ENCODE data around the gene MAFB.
A peak's percentile ranks its signal among the peaks of the same experiment; 100 is the strongest.

Gene MAFB

DNA sequence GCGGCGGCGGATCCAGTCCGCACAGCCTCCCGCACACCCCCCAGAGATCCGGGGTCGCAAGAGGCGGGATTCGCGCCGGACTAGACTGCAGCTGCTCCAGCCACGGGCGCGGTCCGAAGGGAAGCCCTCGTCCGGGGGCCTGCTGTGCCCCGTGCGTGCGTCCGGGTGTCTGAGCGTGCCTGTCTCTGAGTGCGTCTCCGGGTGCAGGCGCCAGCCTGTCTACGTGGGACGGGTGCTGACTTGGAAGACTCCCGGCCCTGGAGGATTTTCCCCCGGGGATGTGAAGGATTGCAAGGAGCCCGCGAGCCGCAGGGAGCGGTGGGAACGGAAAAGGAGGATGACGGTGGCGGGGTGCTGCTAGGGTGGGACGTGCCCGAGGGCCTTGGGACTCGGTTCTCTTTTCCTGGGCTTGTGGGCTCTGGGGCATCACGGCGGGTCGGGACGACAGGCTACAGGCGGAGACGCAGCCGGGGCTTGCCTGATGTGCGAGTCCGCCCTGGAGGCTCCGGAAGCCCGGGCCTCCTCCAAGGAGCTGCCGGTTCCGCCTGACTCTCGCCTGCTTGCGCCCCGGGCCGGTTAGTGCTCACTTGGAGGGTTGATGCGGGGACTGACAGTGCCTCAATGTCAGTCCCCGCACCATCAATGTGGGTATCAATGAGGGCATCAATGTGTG, 5.7 kb downstream of the MAFB start:
- Histone ChIP-seq H3K27me3 (replicated peaks) (peaks cover 59% of the 10 kb centered on the region), H3K4me3 (ENCODE audit: low read depth, low read length) (peak overlapping the region; percentile 33), H3K27ac (no peak overlapping the region), H3K36me3 (replicated peaks) (no peaks in the 10 kb centered on the region)
- TF ChIP-seq, protein P1, sequence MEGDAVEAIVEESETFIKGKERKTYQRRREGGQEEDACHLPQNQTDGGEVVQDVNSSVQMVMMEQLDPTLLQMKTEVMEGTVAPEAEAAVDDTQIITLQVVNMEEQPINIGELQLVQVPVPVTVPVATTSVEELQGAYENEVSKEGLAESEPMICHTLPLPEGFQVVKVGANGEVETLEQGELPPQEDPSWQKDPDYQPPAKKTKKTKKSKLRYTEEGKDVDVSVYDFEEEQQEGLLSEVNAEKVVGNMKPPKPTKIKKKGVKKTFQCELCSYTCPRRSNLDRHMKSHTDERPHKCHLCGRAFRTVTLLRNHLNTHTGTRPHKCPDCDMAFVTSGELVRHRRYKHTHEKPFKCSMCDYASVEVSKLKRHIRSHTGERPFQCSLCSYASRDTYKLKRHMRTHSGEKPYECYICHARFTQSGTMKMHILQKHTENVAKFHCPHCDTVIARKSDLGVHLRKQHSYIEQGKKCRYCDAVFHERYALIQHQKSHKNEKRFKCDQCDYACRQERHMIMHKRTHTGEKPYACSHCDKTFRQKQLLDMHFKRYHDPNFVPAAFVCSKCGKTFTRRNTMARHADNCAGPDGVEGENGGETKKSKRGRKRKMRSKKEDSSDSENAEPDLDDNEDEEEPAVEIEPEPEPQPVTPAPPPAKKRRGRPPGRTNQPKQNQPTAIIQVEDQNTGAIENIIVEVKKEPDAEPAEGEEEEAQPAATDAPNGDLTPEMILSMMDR (IDR thresholded peaks at IDR 0.05; ENCODE audit: low read depth, low read length, missing control alignments), result no peak
- in situ Hi-C loops (cut with HindIII; ENCODE audit: low pct_ligation_motif_present, low sequenced_read_pairs), result no loop called here
- DNase-seq, result peak; percentile 33

DNA sequence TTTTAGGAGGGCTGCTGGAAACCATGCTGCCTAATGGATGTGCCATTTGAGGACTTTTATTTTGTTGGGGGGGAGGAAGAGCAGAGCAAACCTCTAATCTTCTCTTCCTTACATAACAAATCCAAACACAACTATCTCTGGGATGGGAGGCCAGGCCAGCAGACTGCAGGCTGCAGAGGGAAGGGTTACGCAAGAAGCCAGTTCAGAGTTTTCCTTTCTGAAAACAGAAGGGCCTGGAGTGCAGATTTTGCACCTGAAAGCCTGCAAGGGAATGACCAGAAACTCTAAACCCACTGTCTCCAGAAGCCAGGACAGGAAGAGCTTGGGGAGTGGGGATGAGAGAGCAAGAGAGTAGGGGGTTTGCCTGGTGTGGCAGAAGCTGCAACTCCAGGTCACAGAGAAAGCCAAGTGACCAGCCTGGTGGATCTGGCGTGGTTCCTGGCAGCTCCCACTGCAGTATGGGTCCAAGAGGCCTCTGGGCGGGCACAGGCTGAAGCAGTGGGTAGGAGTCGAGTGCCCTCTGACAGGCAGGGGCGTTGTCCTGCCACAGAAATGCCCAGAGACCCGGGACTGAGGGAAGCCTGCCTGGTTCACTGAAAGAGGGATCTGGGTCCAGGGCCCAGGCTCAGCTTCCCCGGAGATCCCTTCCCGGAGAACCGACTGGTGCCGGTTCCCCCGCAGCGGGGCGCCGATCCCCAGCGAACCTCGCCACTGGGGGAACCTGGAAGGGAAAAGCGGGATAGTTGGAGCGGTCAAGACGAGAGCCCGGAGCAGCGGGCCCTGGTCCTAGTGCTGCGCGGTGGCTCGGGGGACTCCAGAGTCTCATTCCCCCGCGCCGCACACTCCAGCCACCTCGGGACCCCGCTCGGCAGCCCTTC, 6.7 kb downstream of the MAFB start:
- TF ChIP-seq, protein P1 (IDR thresholded peaks at IDR 0.05; ENCODE audit: low read depth, low read length, missing control alignments), result no peak
- no peak for DNase-seq
- H3K27ac ChIP-seq, result no peak overlapping the region
- peaks cover 50% of the 10 kb centered on the region for H3K27me3 ChIP-seq (replicated peaks)
- no peak overlapping the region for H3K4me3 ChIP-seq (ENCODE audit: low read depth, low read length)
- in situ Hi-C loops (cut with HindIII; ENCODE audit: low pct_ligation_motif_present, low sequenced_read_pairs), result no loop called here
- no peaks in the 10 kb centered on the region for H3K36me3 ChIP-seq (replicated peaks)

DNA sequence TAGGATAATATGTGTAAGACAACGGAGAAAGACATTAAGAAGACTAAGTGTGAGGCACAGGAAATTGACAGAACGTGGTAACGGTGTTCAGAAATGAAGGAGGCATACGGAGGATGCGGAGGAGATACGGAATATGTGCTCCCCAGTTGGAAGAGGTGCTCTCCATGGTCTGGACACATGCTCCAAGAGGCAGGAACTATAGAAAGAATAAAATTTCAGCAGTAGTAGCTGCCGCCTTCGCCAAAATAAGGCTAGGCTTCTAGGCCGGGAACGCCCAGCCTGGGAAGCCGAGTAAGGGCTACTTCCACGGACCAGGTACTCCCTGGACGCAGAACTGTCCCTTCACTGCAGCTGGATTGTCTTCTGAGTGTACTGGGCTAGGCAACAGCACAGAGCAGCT, 7.4 kb downstream of the MAFB start:
- no peak overlapping the region for H3K4me3 ChIP-seq (ENCODE audit: low read depth, low read length)
- H3K36me3 ChIP-seq (replicated peaks), result no peaks in the 10 kb centered on the region
- DNase-seq, result no peak
- in situ Hi-C loops (cut with HindIII; ENCODE audit: low pct_ligation_motif_present, low sequenced_read_pairs), result no loop called here
- TF ChIP-seq, protein P1 (IDR thresholded peaks at IDR 0.05; ENCODE audit: low read depth, low read length, missing control alignments), result no peak
- no peak overlapping the region for H3K27ac ChIP-seq
- peaks cover 50% of the 10 kb centered on the region for H3K27me3 ChIP-seq (replicated peaks)

DNA sequence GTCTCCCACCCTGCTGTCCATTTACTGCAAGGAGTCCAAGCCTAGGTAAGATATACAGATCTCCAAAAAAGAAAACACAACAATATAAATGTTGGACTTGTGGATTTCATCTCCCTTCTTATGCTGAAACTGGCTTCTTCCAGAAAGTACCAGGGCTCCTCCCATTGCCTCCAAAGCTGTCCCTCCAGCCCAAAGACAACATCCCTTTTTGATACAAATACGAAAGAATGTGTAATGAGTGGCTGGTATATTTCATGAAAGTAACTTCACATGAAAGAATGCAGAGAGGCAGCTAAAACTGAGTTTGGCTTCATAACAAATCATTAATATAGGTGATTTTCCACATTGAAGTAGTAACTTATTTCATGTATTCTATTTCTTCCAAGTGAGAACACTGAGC, 7.9 kb downstream of the MAFB start:
- in situ Hi-C loops (cut with HindIII; ENCODE audit: low pct_ligation_motif_present, low sequenced_read_pairs), result no loop called here
- Histone ChIP-seq H3K4me3 (ENCODE audit: low read depth, low read length) (no peak overlapping the region), H3K27me3 (replicated peaks) (peaks cover 55% of the 10 kb centered on the region), H3K36me3 (replicated peaks) (no peaks in the 10 kb centered on the region), H3K27ac (no peak overlapping the region)
- no peak for DNase-seq
- TF ChIP-seq, protein P1 (IDR thresholded peaks at IDR 0.05; ENCODE audit: low read depth, low read length, missing control alignments), result no peak

DNA sequence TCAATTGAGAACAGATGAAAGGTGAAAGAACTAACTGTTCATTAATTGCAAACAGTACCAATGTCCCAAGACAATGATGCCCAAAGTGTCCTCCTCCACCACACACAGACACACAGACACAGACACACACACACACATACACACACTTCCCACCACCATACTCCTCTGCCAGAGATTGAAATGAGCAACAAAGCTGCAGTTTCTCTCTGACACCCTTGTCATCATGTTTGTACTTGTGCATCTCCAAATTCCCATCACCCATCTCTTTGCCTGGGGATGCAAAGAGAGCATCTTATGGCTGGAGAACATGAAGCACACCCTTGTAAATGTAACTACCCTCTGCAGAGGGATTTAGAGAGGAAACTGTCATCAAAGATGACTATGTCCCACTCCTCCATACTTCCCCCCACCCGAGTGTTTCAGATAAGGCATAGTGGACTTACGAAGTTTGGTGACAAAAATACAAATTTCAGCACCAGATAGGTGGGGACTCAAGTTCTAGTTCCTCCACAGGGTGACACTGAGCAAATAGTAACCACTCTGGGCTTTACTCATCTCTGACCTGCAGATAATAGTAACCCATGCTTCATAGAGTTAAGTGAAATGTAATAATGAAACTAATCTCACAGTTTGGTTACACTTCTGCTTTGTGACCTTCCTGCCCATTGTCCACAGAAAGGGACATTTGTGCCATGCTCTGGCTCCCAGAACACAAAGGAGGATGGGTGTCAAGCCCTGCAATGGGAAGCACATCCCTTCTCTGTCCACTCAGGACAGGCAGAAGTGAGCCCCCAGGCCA, 8.7 kb downstream of the MAFB start:
- TF ChIP-seq, protein P1 (IDR thresholded peaks at IDR 0.05; ENCODE audit: low read depth, low read length, missing control alignments), result no peak
- H3K36me3 ChIP-seq (replicated peaks), result no peaks in the 10 kb centered on the region
- no peak overlapping the region for H3K4me3 ChIP-seq (ENCODE audit: low read depth, low read length)
- H3K27me3 ChIP-seq (replicated peaks), result peaks cover 59% of the 10 kb centered on the region
- in situ Hi-C loops (cut with HindIII; ENCODE audit: low pct_ligation_motif_present, low sequenced_read_pairs), result no loop called here
- DNase-seq, result no peak
- H3K27ac ChIP-seq, result no peak overlapping the region

All from brain microvascular endothelial cell (primary cell).